ENCODE measurements around the gene OR5AU1.

OR5AU1 gene

GRCh38 chr14:21197418-21198205 is 41.7 kb upstream of the OR5AU1 start:
- H3K9ac ChIP-seq (ENCODE audit: low read length in 2 of 2): no peak overlapping the region

GRCh38 chr14:21194597-21194996 is 38.7 kb upstream of the OR5AU1 start:
- Histone ChIP-seq H3K4me3 (ENCODE audit: low read length in 2 of 2) (no peak overlapping the region), H3K27ac (ENCODE audit: low read length) (no peak overlapping the region), H3K9ac (ENCODE audit: low read length in 2 of 2) (no peak overlapping the region), H3K9me3 (ENCODE audit: control insufficient read depth in 2 of 2, low read length in 2 of 2) (no peaks in the 10 kb centered on the region), H3K27me3 (ENCODE audit: control insufficient read depth in 1 of 2, insufficient read depth in 2 of 2, low read length in 2 of 2) (no peaks in the 10 kb centered on the region), H3K36me3 (ENCODE audit: control insufficient read depth in 2 of 2, insufficient read depth in 2 of 2, low read length in 2 of 2) (no peaks in the 10 kb centered on the region), H3K4me1 (ENCODE audit: control insufficient read depth, insufficient read depth, low read length) (peaks cover 13% of the 10 kb centered on the region)

More at GRCh38 chr14:21197418-21198205, 41.7 kb upstream of the OR5AU1 start:
- Histone ChIP-seq H3K4me3 (ENCODE audit: low read length in 2 of 2) (no peak overlapping the region), H3K9me3 (ENCODE audit: control insufficient read depth in 2 of 2, low read length in 2 of 2) (no peaks in the 10 kb centered on the region), H3K4me1 (ENCODE audit: control insufficient read depth, insufficient read depth, low read length) (no peaks in the 10 kb centered on the region), H3K27ac (ENCODE audit: low read length) (no peak overlapping the region), H3K27me3 (ENCODE audit: control insufficient read depth in 1 of 2, insufficient read depth in 2 of 2, low read length in 2 of 2) (no peaks in the 10 kb centered on the region), H3K36me3 (ENCODE audit: control insufficient read depth in 2 of 2, insufficient read depth in 2 of 2, low read length in 2 of 2) (no peaks in the 10 kb centered on the region)

GRCh38 chr14:21192875-21193535 is 37.1 kb upstream of the OR5AU1 start:
- H3K27ac ChIP-seq (ENCODE audit: low read length): no peak overlapping the region
- H3K9ac ChIP-seq (ENCODE audit: low read length in 2 of 2): no peak overlapping the region
- H3K27me3 ChIP-seq (ENCODE audit: control insufficient read depth in 1 of 2, insufficient read depth in 2 of 2, low read length in 2 of 2): no peaks in the 10 kb centered on the region
- H3K4me3 ChIP-seq (ENCODE audit: low read length in 2 of 2): no peak overlapping the region
- peaks cover 13% of the 10 kb centered on the region for H3K4me1 ChIP-seq (ENCODE audit: control insufficient read depth, insufficient read depth, low read length)
- no peaks in the 10 kb centered on the region for H3K36me3 ChIP-seq (ENCODE audit: control insufficient read depth in 2 of 2, insufficient read depth in 2 of 2, low read length in 2 of 2)
- H3K9me3 ChIP-seq (ENCODE audit: control insufficient read depth in 2 of 2, low read length in 2 of 2): no peaks in the 10 kb centered on the region

- Histone ChIP-seq H3K27me3 (ENCODE audit: control insufficient read depth in 1 of 2, insufficient read depth in 2 of 2, low read length in 2 of 2) (no peaks in the 10 kb centered on the region), H3K9ac (ENCODE audit: low read length in 2 of 2) (peak overlapping the region in 1 of 2 donors; percentile 22), H3K4me3 (ENCODE audit: low read length in 2 of 2) (peak overlapping the region; percentile 67 to 75), H3K4me1 (ENCODE audit: control insufficient read depth, insufficient read depth, low read length) (peaks cover 13% of the 10 kb centered on the region), H3K9me3 (ENCODE audit: control insufficient read depth in 2 of 2, low read length in 2 of 2) (no peaks in the 10 kb centered on the region), H3K36me3 (ENCODE audit: control insufficient read depth in 2 of 2, insufficient read depth in 2 of 2, low read length in 2 of 2) (no peaks in the 10 kb centered on the region), H3K27ac (ENCODE audit: low read length) (no peak overlapping the region)
These were observed 36.6 kb upstream of the OR5AU1 start for GRCh38 chr14:21192447-21192822.

- Histone ChIP-seq H3K27ac (ENCODE audit: low read length) (no peak overlapping the region), H3K4me1 (ENCODE audit: control insufficient read depth, insufficient read depth, low read length) (peaks cover 13% of the 10 kb centered on the region), H3K9me3 (ENCODE audit: control insufficient read depth in 2 of 2, low read length in 2 of 2) (no peaks in the 10 kb centered on the region), H3K4me3 (ENCODE audit: low read length in 2 of 2) (peak overlapping the region; percentile 67 to 75), H3K36me3 (ENCODE audit: control insufficient read depth in 2 of 2, insufficient read depth in 2 of 2, low read length in 2 of 2) (no peaks in the 10 kb centered on the region), H3K9ac (ENCODE audit: low read length in 2 of 2) (peak overlapping the region; percentile 21 to 22), H3K27me3 (ENCODE audit: control insufficient read depth in 1 of 2, insufficient read depth in 2 of 2, low read length in 2 of 2) (no peaks in the 10 kb centered on the region)
These were observed 36.1 kb upstream of the OR5AU1 start for GRCh38 chr14:21191809-21192446.

GRCh38 chr14:21191261-21191808 is 35.5 kb upstream of the OR5AU1 start:
- Histone ChIP-seq H3K27me3 (ENCODE audit: control insufficient read depth in 1 of 2, insufficient read depth in 2 of 2, low read length in 2 of 2) (no peaks in the 10 kb centered on the region), H3K4me3 (ENCODE audit: low read length in 2 of 2) (peak overlapping the region; percentile 67 to 75), H3K9me3 (ENCODE audit: control insufficient read depth in 2 of 2, low read length in 2 of 2) (no peaks in the 10 kb centered on the region), H3K4me1 (ENCODE audit: control insufficient read depth, insufficient read depth, low read length) (peaks cover 13% of the 10 kb centered on the region), H3K27ac (ENCODE audit: low read length) (no peak overlapping the region), H3K9ac (ENCODE audit: low read length in 2 of 2) (no peak overlapping the region), H3K36me3 (ENCODE audit: control insufficient read depth in 2 of 2, insufficient read depth in 2 of 2, low read length in 2 of 2) (no peaks in the 10 kb centered on the region)

GRCh38 chr14:21185491-21185890 is 29.6 kb upstream of the OR5AU1 start:
- no peaks in the 10 kb centered on the region for H3K9me3 ChIP-seq (ENCODE audit: control insufficient read depth in 2 of 2, low read length in 2 of 2)
- no peaks in the 10 kb centered on the region for H3K4me1 ChIP-seq (ENCODE audit: control insufficient read depth, insufficient read depth, low read length)
- H3K4me3 ChIP-seq (ENCODE audit: low read length in 2 of 2): no peak overlapping the region
- H3K36me3 ChIP-seq (ENCODE audit: control insufficient read depth in 2 of 2, insufficient read depth in 2 of 2, low read length in 2 of 2): no peaks in the 10 kb centered on the region
- no peak overlapping the region for H3K9ac ChIP-seq (ENCODE audit: low read length in 2 of 2)
- no peak overlapping the region for H3K27ac ChIP-seq (ENCODE audit: low read length)
- peaks cover 0 to 2% of the 10 kb centered on the region in 2 donors for H3K27me3 ChIP-seq (ENCODE audit: control insufficient read depth in 1 of 2, insufficient read depth in 2 of 2, low read length in 2 of 2)

- Histone ChIP-seq H3K9me3 (ENCODE audit: control insufficient read depth in 2 of 2, low read length in 2 of 2) (no peaks in the 10 kb centered on the region), H3K4me3 (ENCODE audit: low read length in 2 of 2) (no peak overlapping the region), H3K36me3 (ENCODE audit: control insufficient read depth in 2 of 2, insufficient read depth in 2 of 2, low read length in 2 of 2) (no peaks in the 10 kb centered on the region), H3K4me1 (ENCODE audit: control insufficient read depth, insufficient read depth, low read length) (no peaks in the 10 kb centered on the region), H3K27ac (ENCODE audit: low read length) (no peak overlapping the region), H3K27me3 (ENCODE audit: control insufficient read depth in 1 of 2, insufficient read depth in 2 of 2, low read length in 2 of 2) (peaks cover 0 to 2% of the 10 kb centered on the region in 2 donors), H3K9ac (ENCODE audit: low read length in 2 of 2) (no peak overlapping the region)
These were observed 28.4 kb upstream of the OR5AU1 start for GRCh38 chr14:21184254-21184653.

GRCh38 chr14:21182166-21182565 is 26.3 kb upstream of the OR5AU1 start:
- Histone ChIP-seq H3K27me3 (ENCODE audit: control insufficient read depth in 1 of 2, insufficient read depth in 2 of 2, low read length in 2 of 2) (peaks cover 0 to 2% of the 10 kb centered on the region in 2 donors), H3K4me3 (ENCODE audit: low read length in 2 of 2) (no peak overlapping the region), H3K9ac (ENCODE audit: low read length in 2 of 2) (no peak overlapping the region), H3K4me1 (ENCODE audit: control insufficient read depth, insufficient read depth, low read length) (no peaks in the 10 kb centered on the region), H3K9me3 (ENCODE audit: control insufficient read depth in 2 of 2, low read length in 2 of 2) (peaks cover 0 to 1% of the 10 kb centered on the region in 2 donors), H3K27ac (ENCODE audit: low read length) (no peak overlapping the region), H3K36me3 (ENCODE audit: control insufficient read depth in 2 of 2, insufficient read depth in 2 of 2, low read length in 2 of 2) (no peaks in the 10 kb centered on the region)

GRCh38 chr14:21171128-21171527 is 15.3 kb upstream of the OR5AU1 start:
- Histone ChIP-seq H3K4me3 (ENCODE audit: low read length in 2 of 2) (no peak overlapping the region), H3K27me3 (ENCODE audit: control insufficient read depth in 1 of 2, insufficient read depth in 2 of 2, low read length in 2 of 2) (no peaks in the 10 kb centered on the region), H3K36me3 (ENCODE audit: control insufficient read depth in 2 of 2, insufficient read depth in 2 of 2, low read length in 2 of 2) (no peaks in the 10 kb centered on the region), H3K9me3 (ENCODE audit: control insufficient read depth in 2 of 2, low read length in 2 of 2) (no peaks in the 10 kb centered on the region), H3K27ac (ENCODE audit: low read length) (no peak overlapping the region), H3K4me1 (ENCODE audit: control insufficient read depth, insufficient read depth, low read length) (no peaks in the 10 kb centered on the region), H3K9ac (ENCODE audit: low read length in 2 of 2) (no peak overlapping the region)
